Measurements from ENCODE around the gene SLC25A29.

- no peak for TF ChIP-seq CTCF (IDR thresholded peaks at IDR 0.05; ENCODE audit: low read depth, low read length, poor library complexity, severe bottlenecking)
- TF ChIP-seq EZH2phosphoT487 (IDR thresholded peaks at IDR 0.05; ENCODE audit: borderline replicate concordance, low read length): no peak
Measured at GRCh38 chr14:100342195-100342594, 36.0 kb upstream of the SLC25A29 start.
